ENCODE data around the gene TCF25.
A peak's percentile ranks its signal among the peaks of the same experiment; 100 is the strongest.

Gene TCF25

DNA sequence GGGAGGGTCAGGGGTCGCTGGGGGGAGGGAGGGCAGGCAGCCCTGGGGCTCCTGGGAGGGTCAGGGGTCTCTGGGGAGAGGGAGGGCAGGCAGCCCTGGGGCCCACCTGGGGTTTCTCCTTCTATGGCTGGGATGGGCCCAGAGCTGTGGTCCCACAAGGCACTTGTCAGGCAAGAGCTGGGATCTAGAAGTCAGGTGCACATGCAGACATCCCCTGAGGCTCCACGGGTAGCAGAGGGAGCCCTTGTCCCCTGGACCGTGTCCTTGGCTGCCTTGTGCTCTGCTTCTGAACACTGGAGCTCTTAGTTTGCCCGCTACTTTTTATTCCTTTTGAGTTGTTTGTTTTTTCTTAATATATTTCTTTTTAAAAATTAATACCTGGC lies 51.5 kb downstream of the TCF25 start:
- Histone ChIP-seq H3K27ac (ENCODE audit: low read depth, low read length) (peak overlapping the region; percentile 46; the same call in 1 of the 2 replicates), H3K36me3 (ENCODE audit: low read length) (no peaks in the 10 kb centered on the region), H2AFZ (ENCODE audit: low read depth, low read length, severe bottlenecking) (no peak overlapping the region), H4K20me1 (ENCODE audit: low read depth, low read length) (no peaks in the 10 kb centered on the region), H3F3A (ENCODE audit: insufficient read depth) (0 out of 2 replicates have a peak, but pooled peaks cover 7% of the 10 kb centered on the region), H3K4me2 (ENCODE audit: low read depth, low read length, poor library complexity, severe bottlenecking) (peak overlapping the region; percentile 64), H3K9ac (ENCODE audit: low read length) (no peak overlapping the region), H3K9me2 (replicated peaks; ENCODE audit: insufficient read depth, low read length) (no peaks in the 10 kb centered on the region), H3K4me3 (ENCODE audit: insufficient read depth, low read length, poor library complexity, severe bottlenecking) (peak overlapping the region; percentile 50), H3K79me2 (ENCODE audit: insufficient read depth, low read length) (no peaks in the 10 kb centered on the region), H3K9me3 (ENCODE audit: insufficient read depth, low read length) (no peaks in the 10 kb centered on the region), H3K27me3 (ENCODE audit: low read length) (no peaks in the 10 kb centered on the region)
- TF ChIP-seq EZH2phosphoT487 (conservative IDR thresholded peaks at IDR 0.05; ENCODE audit: low read length): no peak
- TF ChIP-seq, protein P1, sequence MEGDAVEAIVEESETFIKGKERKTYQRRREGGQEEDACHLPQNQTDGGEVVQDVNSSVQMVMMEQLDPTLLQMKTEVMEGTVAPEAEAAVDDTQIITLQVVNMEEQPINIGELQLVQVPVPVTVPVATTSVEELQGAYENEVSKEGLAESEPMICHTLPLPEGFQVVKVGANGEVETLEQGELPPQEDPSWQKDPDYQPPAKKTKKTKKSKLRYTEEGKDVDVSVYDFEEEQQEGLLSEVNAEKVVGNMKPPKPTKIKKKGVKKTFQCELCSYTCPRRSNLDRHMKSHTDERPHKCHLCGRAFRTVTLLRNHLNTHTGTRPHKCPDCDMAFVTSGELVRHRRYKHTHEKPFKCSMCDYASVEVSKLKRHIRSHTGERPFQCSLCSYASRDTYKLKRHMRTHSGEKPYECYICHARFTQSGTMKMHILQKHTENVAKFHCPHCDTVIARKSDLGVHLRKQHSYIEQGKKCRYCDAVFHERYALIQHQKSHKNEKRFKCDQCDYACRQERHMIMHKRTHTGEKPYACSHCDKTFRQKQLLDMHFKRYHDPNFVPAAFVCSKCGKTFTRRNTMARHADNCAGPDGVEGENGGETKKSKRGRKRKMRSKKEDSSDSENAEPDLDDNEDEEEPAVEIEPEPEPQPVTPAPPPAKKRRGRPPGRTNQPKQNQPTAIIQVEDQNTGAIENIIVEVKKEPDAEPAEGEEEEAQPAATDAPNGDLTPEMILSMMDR (IDR thresholded peaks at IDR 0.05; ENCODE audit: insufficient read depth, low read length, poor library complexity, severe bottlenecking): no peak

DNA sequence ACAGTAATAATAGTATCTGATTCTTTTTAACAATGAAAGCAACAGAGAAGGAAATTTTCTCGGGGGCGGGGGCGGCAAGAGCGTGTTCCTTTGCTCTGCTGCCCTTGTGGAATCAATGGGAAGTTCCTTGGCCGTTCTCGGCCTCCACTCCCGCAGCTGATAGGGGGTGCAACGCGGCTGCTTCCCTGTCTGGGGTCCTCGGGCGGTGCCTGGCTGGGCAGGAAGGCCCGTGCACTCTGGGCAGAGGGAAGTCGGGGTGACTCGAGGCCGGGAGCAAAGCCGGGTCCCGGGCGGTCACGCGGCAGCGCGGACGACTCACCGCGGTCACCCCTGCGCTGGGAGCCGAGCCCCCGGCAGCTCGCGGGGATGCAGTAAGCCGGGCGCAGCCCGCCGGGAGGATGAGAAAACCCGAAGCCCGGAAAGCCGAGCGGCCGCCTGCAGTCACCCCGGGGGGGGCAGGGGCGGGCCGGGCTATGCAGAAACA lies 52.2 kb downstream of the TCF25 start:
- no peaks in the 10 kb centered on the region for H3K79me2 ChIP-seq (ENCODE audit: insufficient read depth, low read length)
- 0 out of 2 replicates have a peak, but pooled peaks cover 7% of the 10 kb centered on the region for H3F3A ChIP-seq (ENCODE audit: insufficient read depth)
- H4K20me1 ChIP-seq (ENCODE audit: low read depth, low read length): no peaks in the 10 kb centered on the region
- no peaks in the 10 kb centered on the region for H3K9me2 ChIP-seq (replicated peaks; ENCODE audit: insufficient read depth, low read length)
- H3K4me3 ChIP-seq (ENCODE audit: insufficient read depth, low read length, poor library complexity, severe bottlenecking): peak overlapping the region; percentile 50
- H3K9ac ChIP-seq (ENCODE audit: low read length): peak overlapping the region; percentile 31
- H3K9me3 ChIP-seq (ENCODE audit: insufficient read depth, low read length): no peaks in the 10 kb centered on the region
- H3K27me3 ChIP-seq (ENCODE audit: low read length): no peaks in the 10 kb centered on the region
- H3K36me3 ChIP-seq (ENCODE audit: low read length): no peaks in the 10 kb centered on the region
- no peak overlapping the region for H2AFZ ChIP-seq (ENCODE audit: low read depth, low read length, severe bottlenecking)
- peak overlapping the region; percentile 64 for H3K4me2 ChIP-seq (ENCODE audit: low read depth, low read length, poor library complexity, severe bottlenecking)
- TF ChIP-seq, protein P1 (IDR thresholded peaks at IDR 0.05; ENCODE audit: insufficient read depth, low read length, poor library complexity, severe bottlenecking): no peak
- 0 out of 2 replicates have a peak, but pooled peaks have one; percentile 27 for TF ChIP-seq EZH2phosphoT487 (conservative IDR thresholded peaks at IDR 0.05; ENCODE audit: low read length)
- H3K27ac ChIP-seq (ENCODE audit: low read depth, low read length): peak overlapping the region; percentile 46; the same call in 1 of the 2 replicates

DNA sequence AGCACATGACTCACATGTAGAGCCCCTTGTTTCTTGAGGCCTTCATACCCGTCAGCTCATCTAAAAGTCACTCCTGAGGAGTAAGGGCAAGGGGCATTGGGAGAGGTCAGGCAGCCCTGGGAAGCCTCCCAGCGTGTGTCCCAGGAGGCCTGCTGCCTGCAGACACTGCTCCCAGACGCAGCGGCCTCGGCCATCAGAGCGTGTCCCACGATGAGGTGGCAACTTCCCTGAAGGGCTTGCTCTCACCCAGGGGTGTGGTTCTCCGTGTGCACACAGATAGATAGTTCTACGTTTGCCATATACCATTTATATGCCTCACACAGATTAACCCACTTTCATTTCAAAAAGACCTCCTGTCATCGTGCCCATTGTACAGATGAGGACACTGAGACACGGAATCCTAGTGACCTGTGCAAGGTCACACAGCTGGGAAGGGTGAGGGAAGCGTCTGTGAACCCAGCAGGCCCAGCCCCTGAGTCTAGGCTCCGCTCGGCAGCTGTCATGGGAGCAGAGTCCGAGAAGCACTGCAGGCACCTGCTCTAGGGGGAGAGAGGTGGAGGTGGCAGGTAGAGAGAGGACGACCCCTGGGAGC lies 58.0 kb downstream of the TCF25 start:
- Histone ChIP-seq H2AFZ (ENCODE audit: low read depth, low read length, severe bottlenecking) (no peak overlapping the region), H4K20me1 (ENCODE audit: low read depth, low read length) (no peaks in the 10 kb centered on the region), H3K9me2 (replicated peaks; ENCODE audit: insufficient read depth, low read length) (no peaks in the 10 kb centered on the region), H3K4me3 (ENCODE audit: insufficient read depth, low read length, poor library complexity, severe bottlenecking) (no peak overlapping the region), H3K9me3 (ENCODE audit: insufficient read depth, low read length) (no peaks in the 10 kb centered on the region), H3K27ac (ENCODE audit: low read depth, low read length) (no peak overlapping the region), H3K36me3 (ENCODE audit: low read length) (no peaks in the 10 kb centered on the region), H3F3A (ENCODE audit: insufficient read depth) (no peaks in the 10 kb centered on the region), H3K79me2 (ENCODE audit: insufficient read depth, low read length) (no peaks in the 10 kb centered on the region), H3K27me3 (ENCODE audit: low read length) (no peaks in the 10 kb centered on the region), H3K4me2 (ENCODE audit: low read depth, low read length, poor library complexity, severe bottlenecking) (no peak overlapping the region), H3K9ac (ENCODE audit: low read length) (no peak overlapping the region)
- TF ChIP-seq EZH2phosphoT487 (conservative IDR thresholded peaks at IDR 0.05; ENCODE audit: low read length): no peak
- TF ChIP-seq, protein P1 (IDR thresholded peaks at IDR 0.05; ENCODE audit: insufficient read depth, low read length, poor library complexity, severe bottlenecking): no peak

Data from SU-DHL-6 (cell line).